NCI-H2029 treated with DMSO at 0.1 percent for 48 hours (cell line): Measurements from ENCODE around the gene NDUFB3.
A peak's percentile ranks its signal among the peaks of the same experiment; 100 is the strongest.
"Not testable (repeated sequence)": the region's sequence is repeated elsewhere in the genome, so short reads cannot be mapped to it uniquely, and the experiment has no call there.

Experiments
- DNase-seq: peaks from one replicate; lab custom pipeline; 2025; lab: John Stamatoyannopoulos, UW

NDUFB3 gene

DNA sequence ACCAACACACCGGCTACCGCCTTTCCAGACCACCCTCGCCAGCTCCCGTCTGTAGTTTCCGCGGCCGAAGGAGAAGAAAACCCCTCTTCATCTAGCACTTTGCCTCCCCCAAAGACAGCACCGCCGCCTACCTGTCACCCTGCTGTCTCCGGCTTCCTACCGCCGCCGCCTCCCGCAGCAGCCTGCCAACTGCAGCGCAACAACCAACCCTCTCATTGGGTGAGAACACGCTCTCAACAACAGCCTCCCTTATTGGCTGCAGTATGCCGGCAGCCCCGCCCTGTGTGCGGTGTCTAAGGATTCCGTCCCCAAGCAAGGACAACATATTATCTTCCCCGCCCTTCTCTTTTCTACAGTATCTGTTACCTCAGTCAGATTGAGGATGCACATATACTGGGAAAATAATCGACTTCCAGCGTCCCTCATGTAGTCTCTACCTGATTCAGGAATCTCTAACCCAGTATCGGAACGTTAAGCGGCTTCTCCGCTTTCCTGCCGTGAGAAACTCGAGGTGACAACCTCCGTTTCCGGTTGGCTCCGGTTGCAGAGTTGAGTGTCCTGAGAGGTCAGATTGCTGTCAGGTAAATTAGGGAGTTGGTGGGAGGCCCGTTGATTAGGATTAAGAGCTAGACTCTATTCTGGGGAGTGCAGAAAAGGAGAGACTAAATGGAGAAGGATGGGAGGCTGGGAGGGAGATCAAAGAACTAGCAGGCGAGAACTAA lies at the start of gene NDUFB3, which contains the start of gene HYCC2:
TSS of gene NDUFB3 (plus strand) at position 523 of the 722 bp plus-strand sequence. CDS start 6,882 bp downstream, outside the sequence.
TSS of gene HYCC2 (minus strand) at position 193 of the 722 bp plus-strand sequence. CDS start 47,662 bp downstream, outside the sequence.
- peak; percentile 93 for DNase-seq

DNA sequence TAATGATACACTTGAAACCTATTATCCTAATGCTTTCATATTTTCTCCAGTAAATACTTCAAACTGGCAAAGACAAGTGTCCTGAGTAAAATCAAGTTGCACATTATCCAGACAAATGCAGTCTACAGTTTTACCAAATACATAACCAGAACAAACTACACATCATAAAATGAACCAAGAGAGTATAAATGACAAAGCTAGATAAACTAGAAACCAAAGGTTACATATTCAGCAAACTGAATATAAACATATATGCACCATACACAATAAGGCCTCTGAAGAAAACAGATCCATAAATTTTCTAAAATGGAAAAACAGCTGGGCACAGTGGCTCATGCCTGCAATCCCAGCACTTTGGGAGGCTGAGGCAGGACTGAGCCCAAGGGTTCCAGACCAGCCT lies 47.3 kb upstream of the NDUFB3 start:
- no peak for DNase-seq

DNA sequence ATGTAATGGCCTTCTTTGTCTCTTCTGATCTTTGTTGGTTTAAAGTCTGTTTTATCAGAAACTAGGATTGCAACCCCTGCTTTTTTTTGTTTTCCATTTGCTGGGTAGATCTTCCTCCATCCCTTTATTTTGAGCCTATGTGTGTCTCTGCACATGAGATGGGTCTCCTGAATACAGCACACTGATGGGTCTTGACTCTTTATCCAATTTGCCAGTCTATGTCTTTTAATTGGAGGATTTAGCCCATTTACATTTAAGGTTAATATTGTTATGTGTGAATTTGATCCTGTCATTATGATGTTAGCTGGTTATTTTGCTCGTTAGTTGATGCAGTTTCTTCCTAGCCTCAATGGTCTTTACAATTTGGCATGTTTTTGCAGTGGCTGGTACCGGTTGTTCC lies 37.4 kb upstream of the NDUFB3 start:
- DNase-seq = not testable (repeated sequence)

DNA sequence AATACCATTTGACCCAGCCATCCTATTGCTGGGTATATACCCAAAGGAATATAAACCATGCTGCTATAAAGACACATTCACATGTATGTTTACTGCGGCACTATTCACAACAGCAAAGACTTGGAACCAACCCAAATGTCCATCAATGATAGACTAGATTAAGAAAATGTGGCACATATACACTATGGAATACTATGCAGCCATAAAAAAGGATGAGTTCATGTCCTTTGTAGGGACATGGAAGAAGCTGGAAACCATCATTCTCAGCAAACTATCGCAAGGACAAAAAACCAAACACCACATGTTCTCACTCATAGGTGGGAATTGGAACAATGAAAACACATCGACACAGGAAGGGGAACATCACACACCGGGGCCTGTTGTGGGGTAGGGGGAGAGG lies 33.4 kb upstream of the NDUFB3 start:
- DNase-seq = not testable (repeated sequence)

DNA sequence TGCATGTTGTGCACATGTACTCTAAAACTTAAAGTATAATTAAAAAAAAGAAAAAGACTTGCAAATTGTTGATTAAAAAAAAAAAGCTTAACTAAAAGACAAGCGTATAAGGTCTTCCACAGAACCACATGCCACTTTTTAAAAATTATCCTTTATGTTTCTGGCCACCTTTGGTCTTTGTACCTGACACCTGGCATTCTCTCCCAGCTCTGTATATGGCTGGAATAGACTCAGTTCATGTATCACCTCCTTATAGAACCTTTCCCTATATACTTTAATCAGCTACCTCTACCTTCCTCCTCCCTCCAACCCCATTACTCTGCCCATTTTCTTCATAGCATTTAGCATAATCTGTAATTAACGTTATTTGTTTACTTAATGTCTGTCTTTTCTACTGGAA lies 32.9 kb upstream of the NDUFB3 start:
- DNase-seq = no peak

DNA sequence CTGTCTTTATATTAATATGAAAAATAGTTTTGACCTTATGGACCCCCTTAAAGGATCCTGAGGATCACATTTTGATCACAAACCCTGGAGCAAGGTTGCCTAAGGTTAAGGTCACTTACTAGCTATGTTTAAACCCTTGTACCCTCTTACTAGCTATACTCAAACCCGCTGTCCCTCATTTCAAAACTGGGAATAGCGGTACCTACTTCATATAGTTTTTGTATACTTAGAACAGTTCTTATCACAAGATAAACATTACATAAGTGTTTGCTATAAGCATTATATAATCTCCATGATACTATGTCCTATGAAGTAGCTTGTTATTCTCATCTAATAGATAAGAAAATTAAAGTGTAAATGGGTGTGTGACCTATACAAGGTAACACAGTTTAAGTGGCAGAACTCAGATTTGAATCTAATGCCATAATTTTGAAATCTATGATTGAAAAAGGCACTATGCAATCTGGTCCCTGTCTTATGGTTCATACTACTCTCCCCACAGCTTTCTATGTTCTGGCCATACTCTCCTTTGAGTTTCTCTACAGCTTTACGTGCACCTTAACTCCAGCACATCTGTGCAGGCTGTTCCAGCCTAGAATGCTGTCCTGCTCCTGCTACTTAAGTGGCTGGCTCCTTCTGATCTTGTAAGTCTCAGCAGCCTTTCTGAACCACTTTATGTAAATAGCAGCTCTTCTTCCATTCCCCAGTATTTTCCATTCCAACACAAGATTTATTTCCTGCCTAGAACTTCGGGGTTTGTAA lies 30.8 kb upstream of the NDUFB3 start:
- DNase-seq = no peak

DNA sequence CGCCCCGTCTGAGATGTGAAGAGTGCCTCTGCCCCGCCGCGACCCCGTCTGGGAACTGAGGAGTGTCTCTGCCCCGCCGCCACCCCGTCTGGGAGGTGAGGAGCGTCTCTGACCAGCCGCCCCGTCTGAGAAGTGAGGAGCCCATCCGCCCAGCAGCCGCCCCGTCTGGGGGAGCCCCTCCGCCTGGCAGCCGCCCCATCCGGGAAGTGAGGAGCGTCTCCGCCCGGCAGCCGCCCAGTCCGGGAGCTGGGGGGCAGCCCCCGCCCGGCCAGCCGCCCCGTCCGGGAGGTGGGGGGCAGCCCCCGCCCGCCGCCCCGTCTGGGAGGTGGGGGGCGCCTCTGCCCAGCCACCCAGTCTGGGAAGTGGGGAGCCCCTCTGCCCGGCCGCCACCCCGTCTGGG lies 29.4 kb upstream of the NDUFB3 start:
- not testable (repeated sequence) for DNase-seq

DNA sequence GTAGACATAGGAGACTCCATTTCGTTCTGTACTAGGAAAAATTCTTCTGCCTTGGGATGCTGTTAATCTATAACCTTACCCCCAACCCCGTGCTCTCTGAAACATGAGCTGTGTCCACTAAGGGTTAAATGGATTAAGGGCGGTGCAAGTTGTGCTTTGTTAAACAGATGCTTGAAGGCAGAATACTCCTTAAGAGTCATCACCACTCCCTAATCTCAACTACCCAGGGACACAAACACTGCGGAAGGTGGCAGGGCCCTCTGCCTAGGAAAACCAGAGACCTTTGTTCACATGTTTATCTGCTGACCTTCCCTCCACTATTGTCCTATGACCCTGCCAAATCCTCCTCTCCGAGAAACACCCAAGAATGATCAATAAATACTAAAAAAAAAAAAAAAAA lies 28.8 kb upstream of the NDUFB3 start:
- not testable (repeated sequence) for DNase-seq

DNA sequence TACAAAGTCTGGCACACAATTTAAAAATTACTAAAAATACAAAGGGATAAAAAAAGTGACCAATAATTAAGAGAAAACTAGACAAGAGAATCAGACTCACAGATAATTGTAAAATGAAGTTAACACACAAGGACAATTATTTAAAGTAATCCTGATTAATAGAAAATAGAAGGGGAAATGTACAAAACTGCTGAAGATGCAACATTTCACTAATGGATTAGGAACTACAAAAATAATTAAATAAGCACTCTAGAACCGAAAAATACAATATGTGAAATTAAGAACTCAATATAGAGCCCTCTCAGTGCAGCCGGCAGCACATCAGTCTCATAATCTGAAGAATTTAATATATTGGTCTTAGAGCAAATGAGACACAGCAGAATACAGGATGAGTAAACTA lies 24.9 kb upstream of the NDUFB3 start:
- no peak for DNase-seq

DNA sequence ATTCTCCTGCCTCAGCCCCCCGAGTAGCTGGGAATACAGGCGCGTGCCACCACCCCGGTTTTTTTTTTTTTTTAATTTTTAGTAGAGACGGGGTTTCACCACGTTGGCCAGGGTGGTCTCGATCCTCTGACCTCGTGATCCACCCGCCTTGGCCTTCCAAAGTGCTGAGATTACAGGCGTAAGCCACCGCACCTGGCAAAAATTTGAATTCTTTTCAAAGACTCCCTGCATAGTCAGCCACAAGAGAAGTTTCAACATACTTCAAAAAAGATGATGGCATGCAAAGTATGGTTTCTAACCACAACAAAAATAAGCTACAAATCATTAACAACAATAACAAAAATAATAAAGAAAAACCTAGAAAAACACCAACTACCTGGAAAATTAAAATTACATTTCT lies 22.3 kb upstream of the NDUFB3 start:
- no peak for DNase-seq

DNA sequence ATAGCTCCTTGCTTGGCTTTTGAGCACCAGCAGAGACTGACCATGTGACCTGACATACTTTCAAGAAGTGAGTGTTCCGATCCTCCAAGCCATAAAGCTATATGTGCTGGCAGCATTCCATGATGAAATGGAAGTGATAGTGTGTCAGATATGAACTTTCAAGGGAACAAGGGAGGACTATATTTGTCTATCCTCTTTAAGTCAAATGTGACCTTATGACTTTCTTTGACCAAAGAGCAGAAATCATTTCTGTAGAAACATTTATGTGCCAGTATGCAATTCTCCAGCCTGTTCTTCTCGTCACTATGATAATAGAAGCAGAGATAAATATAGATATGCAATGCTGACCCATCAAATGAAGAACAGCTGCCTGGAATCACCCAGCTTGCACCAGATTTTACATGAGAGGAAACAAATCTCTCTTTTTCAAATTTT lies 14.7 kb upstream of the NDUFB3 start:
- DNase-seq = no peak

DNA sequence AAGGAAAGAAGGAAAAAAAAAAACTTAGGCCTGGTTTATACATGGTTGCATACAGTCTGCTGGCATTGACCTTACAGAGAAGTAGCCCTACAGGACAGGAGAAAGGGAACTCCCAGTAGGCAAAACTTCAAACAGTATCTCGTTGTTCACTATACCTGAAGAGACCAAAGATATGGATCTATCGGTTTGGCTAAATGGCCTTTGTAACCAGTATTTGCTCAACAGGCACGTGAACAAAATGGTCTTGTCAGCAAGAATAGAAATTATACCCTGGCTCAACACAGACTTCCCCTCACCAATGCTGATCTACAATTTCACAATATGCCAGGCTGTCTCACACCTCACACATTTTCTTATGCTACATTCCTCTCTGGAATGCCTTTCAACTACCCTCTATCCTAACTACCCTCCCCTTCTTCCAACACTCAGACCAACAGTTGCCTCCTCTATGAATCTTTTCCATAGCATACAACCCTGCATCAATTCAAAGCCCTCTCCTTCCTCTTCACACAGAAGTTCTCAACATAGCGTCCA lies 14.0 kb upstream of the NDUFB3 start:
- no peak for DNase-seq

DNA sequence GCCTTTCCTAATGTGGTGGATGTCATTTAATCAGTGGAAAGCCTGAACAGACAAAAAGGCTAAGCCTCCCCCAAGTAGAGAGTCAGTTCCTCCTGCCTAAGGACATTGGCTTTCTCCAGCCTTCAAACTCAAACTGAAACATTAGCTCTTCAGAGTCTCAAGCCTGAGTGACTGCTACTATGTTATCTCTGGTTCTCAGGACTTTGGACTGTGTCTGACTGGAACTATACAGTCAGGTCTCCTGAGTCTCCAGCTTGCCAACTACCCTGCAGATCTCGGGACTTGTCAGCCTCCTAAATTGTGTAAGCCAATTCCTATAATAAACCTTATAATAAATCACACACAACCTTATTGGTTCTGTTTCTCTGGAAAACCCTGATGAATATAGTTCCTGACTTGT lies 12.9 kb upstream of the NDUFB3 start:
- DNase-seq = no peak

DNA sequence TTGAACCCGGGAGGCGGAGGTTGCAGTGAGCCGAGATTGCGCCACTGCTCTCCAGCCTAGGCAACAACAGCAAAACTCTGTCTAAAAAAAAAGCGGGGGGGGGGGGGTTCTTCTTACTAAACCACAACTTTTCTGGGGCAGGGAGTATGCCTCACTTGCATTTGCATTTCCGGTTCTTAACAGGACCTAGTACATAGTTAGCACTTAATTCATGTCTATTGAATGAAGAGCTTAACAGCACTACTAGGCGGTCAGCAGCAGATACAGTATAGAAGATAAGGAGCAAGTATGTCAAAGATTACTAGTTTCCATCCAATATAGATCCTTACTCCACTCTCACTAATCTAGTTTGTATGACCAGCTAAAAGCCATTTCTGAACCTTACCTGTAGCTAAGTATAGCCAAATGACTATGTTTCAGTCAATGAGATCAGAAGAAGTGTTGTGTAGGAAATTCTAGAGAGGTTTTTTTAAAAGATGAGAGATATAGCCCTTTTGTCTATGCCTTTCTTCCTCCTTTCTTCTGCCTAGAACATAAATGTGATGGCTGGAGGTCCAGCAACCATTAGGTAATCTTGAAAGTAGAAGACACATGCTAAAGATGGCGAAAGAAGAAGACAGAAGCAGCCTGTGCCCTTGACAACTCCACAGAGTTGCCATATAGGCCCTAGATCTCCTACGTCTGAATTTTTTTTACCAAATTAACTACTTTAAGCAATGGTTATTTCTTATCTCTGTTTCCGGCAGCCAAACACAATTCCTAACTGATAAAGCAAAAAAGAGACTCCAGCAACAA lies 11.6 kb upstream of the NDUFB3 start:
- no peak for DNase-seq

DNA sequence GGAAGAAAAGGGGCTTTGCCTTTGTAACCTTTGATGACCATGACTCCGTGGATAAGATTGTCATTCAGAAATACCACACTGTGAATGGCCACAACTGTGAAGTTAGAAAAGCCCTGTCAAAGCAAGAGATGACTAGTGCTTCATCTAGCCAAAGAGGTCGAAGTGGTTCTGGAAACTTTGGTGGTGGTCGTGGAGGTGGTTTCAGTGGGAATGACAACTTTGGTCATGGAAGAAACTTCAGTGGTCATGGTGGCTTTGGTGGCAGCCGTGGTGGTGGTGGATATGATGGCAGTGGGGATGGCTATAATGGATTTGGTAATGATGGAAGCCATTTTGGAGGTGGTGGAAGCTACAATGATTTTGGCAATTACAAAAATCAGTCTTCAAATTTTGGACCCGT lies 8.3 kb upstream of the NDUFB3 start:
- not testable (repeated sequence) for DNase-seq

DNA sequence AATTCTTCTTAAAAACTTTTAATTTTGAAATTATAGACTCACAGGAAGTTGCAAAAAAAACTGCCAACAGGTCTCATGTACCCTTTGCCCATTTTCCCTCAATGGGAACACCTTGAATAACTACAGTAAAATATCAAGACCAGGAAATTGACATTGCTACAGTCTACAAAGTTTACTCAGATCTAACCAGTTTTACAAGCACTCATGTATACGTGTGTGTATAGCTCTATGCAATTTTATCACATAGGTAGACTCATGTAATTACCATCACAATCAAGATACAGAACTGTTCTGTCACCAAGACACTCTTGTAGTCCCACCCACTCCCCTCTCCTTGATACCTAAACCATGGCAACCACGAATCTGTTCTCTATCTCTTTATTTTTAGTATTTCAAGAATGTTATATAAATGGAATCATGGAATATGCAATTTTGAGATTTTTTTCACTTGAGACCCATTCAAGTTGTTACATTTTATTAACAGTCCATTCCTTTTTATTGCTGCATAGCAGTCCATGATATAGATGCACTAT lies 6.9 kb upstream of the NDUFB3 start:
- DNase-seq = no peak

DNA sequence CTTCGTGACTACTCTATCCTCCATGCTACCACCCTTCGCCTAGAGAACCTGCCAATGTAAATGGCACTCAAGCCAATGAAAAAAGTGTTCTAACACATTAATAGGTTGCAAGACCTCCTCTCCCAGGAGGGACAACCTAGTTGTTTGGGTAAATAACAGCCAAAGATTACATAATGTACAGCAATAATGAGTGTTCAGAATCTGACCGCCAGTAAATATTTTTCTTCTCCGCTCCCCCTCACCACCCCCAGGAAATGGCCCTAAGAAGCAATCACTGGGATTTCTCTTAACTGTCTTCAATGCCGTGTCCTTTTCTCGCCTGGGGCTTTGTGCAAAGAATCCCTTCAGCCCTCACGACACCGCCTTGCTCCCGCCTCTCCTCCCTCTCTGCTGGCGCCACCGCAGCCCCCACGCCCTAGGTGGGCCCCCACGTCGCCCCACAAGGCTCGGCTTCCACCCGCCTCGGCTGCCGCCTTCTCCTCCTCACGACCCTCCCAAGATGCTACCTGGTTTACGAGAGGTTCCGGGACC lies 788 bp upstream of the NDUFB3 start:
- DNase-seq = peak; percentile 5

DNA sequence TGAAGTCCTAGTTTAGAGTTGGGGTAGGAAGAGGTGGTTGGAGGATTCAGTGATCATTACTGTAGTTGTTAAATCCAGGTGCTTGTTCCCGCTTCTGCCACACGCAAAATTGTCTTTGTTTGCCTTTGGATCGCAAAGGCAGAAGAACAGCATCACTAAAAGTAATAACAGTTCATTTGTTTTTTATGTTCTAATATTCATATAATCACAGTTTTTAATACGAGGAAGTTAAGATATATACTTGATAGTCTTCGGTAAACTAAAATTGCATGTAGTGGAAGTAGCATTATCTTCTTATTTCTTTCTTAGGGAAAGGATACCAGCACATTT lies 365 bp downstream of the NDUFB3 start:
- DNase-seq = no peak

DNA sequence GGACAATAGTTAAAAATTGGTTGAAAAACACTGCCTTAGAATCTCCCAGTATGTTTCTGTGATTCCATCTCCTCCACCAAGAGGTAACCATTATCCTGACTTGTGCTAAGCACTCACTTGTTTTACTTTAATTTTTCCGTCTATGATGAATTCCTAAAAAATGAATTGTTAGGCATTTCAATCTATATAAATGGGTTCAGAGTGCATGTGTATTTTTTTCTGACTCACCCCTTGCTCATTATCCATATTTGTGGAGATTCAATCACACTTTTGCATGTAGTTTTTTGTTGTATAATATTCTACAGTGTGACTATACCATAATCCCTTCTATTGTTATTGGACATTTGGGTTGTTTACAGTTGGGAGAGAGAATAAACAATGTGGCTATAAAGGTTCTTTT lies 1.3 kb downstream of the NDUFB3 start:
- DNase-seq = no peak

DNA sequence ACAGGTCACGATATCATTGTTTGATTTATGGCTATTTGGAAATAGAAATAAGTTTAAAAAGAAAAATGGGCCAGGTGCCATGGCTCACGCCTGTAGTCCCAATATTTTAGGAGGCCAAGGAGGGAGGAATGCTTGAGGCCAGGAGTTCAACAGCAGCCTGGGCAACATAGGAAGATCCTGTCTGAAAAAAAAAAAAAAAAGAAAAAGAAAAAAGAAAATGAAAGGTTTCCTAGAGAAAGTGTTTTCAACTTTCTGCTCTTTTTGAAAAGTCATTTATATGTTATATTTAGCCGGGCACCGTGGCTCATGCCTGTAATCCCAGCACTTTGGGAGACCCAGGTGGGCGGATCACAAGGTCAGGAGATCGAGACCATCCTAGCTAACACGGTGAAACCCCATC lies 3.2 kb downstream of the NDUFB3 start:
- DNase-seq = no peak

DNA sequence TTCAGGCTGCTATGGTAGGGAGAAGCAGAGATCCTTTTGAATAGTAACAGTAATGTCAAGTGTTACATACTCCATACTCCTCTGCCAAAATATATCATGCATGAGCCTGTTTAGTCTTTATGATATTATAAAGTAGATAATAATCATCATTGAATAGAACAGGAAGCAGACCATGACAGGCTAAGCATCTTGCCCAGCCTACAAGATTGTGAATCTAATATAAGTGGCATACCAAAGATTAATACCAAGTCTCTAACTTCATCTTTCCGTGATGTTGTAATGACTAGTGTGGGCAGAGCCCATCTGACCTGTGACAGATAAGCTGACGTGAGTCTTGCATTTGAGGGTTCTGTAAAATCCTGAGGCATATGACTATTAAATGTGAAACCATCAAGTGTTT lies 13.1 kb downstream of the NDUFB3 start:
- no peak for DNase-seq

DNA sequence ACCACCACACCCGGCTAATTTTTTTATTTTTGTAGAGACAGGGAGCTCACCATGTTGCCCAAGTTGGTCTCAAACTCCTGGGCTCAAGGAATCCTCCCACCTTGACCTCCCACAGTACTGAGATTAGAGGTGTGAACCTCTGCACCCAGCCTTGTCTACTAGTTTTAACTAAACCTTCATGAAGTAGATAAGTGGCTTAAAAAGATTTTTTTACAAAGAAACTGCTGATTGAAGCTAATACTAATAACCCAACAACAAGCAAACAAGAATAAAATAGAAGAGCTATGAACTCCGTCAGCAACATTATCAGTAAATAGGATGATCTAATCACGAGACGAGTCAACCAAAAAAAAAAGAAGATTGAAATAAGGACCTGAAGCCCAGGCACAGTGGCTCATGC lies 18.8 kb downstream of the NDUFB3 start:
- no peak for DNase-seq
